Retinal pigment epithelial cell (primary cell): Measurements from ENCODE around the gene SPATA16.
"Not testable (repeated sequence)": the region's sequence is repeated elsewhere in the genome, so short reads cannot be mapped to it uniquely, and the experiment has no call there.

ENCODE experiments used
- DNase-seq: peaks from one replicate; pipeline ENCODE4 v3.0.0-alpha.2; 2010; ENCODE audit warnings: low read depth
- H3K4me3 ChIP-seq: 2 replicates; pipeline ENCODE4 v1.5.1; 2011; ENCODE audit warnings: mild to moderate bottlenecking, low read length, control low read depth, moderate library complexity
- CTCF ChIP-seq: conservative IDR thresholded peaks from 2 replicates; pipeline ENCODE4 v1.5.1; 2011; ENCODE audit warnings: low read depth, low read length, control low read depth, inconsistent platforms

SPATA16 gene

GRCh38 chr3:172869368-172869771 lies 271.7 kb downstream of the SPATA16 start:
- no peak for TF ChIP-seq CTCF
- H3K4me3 ChIP-seq, result no peak overlapping the region
- DNase-seq, result no peak

DNA sequence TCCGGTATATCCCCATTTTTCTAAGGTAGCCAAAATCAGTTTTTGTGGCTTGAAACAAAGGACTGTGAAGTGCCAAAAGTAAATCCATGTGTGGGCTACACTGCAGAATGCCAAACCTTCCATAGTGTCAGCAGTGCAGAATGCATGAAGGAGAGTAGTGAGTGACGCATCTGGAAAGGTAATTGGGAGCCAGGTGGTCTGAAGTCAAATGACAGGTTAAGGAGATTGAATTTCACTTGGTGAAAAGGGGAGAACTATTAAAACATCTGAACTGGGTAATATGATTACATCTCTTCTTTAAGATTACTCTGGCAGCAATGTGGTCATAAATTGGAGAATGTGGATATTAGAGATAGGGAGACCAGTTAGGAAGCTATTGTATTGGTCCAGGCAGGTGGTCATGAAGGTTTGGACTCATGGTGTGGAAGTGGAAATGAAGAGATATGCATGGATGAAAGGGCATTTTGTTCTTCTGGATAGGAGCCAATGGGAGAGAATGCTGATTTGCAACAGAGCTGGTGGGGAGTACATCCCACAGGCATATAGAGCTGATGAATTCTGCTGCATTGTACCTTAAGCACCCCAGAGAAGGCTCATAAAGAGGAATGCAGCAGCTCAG lies 272.3 kb downstream of the SPATA16 start:
- no peak for DNase-seq
- no peak for TF ChIP-seq CTCF

GRCh38 chr3:172866726-172867350 lies 274.2 kb downstream of the SPATA16 start:
- not testable (repeated sequence) for H3K4me3 ChIP-seq, DNase-seq

More for the DNA sequence above, 272.3 kb downstream of the SPATA16 start:
- H3K4me3 ChIP-seq, result no peak overlapping the region

DNA sequence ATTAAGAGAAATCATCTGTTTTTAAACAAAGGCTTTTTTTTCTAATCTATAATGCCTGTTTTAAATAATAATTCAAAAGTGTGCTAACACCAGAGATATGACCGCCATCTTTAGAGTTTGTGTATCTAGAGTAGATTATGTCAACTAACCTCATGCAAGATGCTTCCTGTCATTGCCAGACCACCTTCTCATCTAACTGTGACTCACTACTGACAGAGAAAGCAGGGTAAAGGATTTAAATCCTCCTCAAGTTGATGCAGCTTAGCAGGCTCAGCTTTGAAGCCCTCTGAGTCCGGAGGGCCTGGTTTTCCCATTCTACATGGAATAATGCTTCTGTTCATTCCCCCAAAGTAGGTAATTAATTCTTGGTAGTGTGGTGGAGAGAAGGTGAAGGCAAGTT lies 282.0 kb downstream of the SPATA16 start:
- H3K4me3 ChIP-seq, result no peak overlapping the region
- DNase-seq, result no peak
- no peak for TF ChIP-seq CTCF

GRCh38 chr3:172856795-172857742 lies 284.0 kb downstream of the SPATA16 start:
- TF ChIP-seq CTCF, result no peak
- DNase-seq, result no peak
- H3K4me3 ChIP-seq, result no peak overlapping the region

GRCh38 chr3:172855037-172855436 lies 286.0 kb downstream of the SPATA16 start:
- TF ChIP-seq CTCF, result no peak
- no peak overlapping the region for H3K4me3 ChIP-seq
- no peak for DNase-seq

DNA sequence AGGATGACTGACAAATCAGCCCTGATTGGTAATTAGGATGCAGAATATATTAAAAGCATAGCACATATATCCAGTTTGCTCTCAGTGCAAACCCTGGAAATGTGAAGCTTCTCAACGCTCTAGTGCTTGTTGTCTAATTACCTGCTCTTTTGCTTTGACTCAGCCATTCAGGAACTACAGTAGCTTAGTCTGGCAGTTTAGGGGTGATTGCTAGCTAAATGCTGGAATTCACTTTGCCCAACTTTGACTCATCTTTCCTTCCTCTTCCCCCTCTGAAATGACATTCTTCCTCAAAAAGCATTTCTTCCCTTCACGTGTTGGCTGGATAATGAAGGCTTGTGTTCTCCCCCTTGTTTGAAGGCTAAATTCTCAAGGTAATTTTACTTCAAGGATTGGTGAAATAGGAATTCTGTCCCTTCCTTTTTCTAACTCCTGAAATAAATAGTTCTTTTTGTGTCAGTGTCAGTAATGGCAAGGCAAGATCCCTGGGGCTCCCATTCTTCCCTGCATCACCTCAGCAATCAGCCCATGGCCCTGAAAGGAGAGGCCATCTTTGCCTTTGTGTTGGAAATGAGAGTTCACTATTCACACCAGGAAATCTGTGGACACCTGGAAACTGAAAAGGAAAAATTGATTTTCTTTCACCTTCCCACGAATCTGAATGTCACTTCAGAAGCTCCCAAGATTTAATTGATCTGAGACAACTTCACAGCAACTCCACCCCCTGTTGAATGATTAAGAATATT lies 286.9 kb downstream of the SPATA16 start:
- DNase-seq, result no peak
- H3K4me3 ChIP-seq, result no peak overlapping the region
- no peak for TF ChIP-seq CTCF
